ENCODE results near the gene LRPAP1.

The LRPAP1 gene

GRCh38 chr4:3500111-3500510 lies 32.1 kb downstream of the LRPAP1 start:
- no peak for DNase-seq (ENCODE audit: low spot score)

- no peak for DNase-seq (ENCODE audit: low spot score)
Measured at GRCh38 chr4:3499710-3500109, 32.5 kb downstream of the LRPAP1 start.

- DNase-seq (ENCODE audit: low spot score) = peak; percentile 69
Measured at GRCh38 chr4:3498901-3499510, 33.2 kb downstream of the LRPAP1 start.

GRCh38 chr4:3498407-3498806 lies 33.8 kb downstream of the LRPAP1 start:
- DNase-seq (ENCODE audit: low spot score) = no peak

- no peak for DNase-seq (ENCODE audit: low spot score)
Measured at GRCh38 chr4:3497523-3498389, 34.5 kb downstream of the LRPAP1 start.

GRCh38 chr4:3497095-3497494 lies 35.1 kb downstream of the LRPAP1 start:
- no peak for DNase-seq (ENCODE audit: low spot score)

GRCh38 chr4:3496021-3496420 lies 36.2 kb downstream of the LRPAP1 start:
- DNase-seq (ENCODE audit: low spot score) = no peak

GRCh38 chr4:3495204-3495975 lies 36.8 kb downstream of the LRPAP1 start:
- DNase-seq (ENCODE audit: low spot score) = no peak

GRCh38 chr4:3494462-3494871 lies 37.8 kb downstream of the LRPAP1 start:
- DNase-seq (ENCODE audit: low spot score) = no peak

GRCh38 chr4:3493720-3494461 lies 38.3 kb downstream of the LRPAP1 start:
- DNase-seq (ENCODE audit: low spot score) = no peak

- no peak for DNase-seq (ENCODE audit: low spot score)
Measured at GRCh38 chr4:3492741-3493719, 39.2 kb downstream of the LRPAP1 start.

GRCh38 chr4:3491681-3492405 lies 40.4 kb downstream of the LRPAP1 start:
- DNase-seq (ENCODE audit: low spot score) = no peak

GRCh38 chr4:3489451-3489962 lies 42.7 kb downstream of the LRPAP1 start:
- DNase-seq (ENCODE audit: low spot score) = no peak

GRCh38 chr4:3488820-3489219 lies 43.4 kb downstream of the LRPAP1 start:
- no peak for DNase-seq (ENCODE audit: low spot score)

GRCh38 chr4:3487861-3488260 lies 44.4 kb downstream of the LRPAP1 start:
- no peak for DNase-seq (ENCODE audit: low spot score)

GRCh38 chr4:3486541-3487540 lies 45.4 kb downstream of the LRPAP1 start:
- DNase-seq (ENCODE audit: low spot score) = no peak

GRCh38 chr4:3485886-3486540 lies 46.2 kb downstream of the LRPAP1 start:
- DNase-seq (ENCODE audit: low spot score) = no peak
